Measurements from ENCODE around the gene MYRIP. TPM values are rescaled to one million over a fixed set of nuclear protein-coding genes. Genes with fewer than 3 reads are reported as not detected.
A peak's percentile ranks its signal among the peaks of the same experiment; 100 is the strongest.

Gene MYRIP
- total RNA-seq, 4 donors from 2014 or later = 1.6 to 7.1 (median 3.6) TPM

- intact Hi-C loops (cut with DNase I) = no loop called here
- Histone ChIP-seq H3K36me3 (no peaks in the 10 kb centered on the region), H3K9me3 (no peaks in the 10 kb centered on the region), H3K27ac (no peak overlapping the region), H3K27me3 (no peaks in the 10 kb centered on the region), H3K4me1 (peaks cover 0 to 10% of the 10 kb centered on the region in 2 donors), H3K4me3 (replicated peaks in 1 of 3) (no peak overlapping the region)
- TF ChIP-seq, protein P1, sequence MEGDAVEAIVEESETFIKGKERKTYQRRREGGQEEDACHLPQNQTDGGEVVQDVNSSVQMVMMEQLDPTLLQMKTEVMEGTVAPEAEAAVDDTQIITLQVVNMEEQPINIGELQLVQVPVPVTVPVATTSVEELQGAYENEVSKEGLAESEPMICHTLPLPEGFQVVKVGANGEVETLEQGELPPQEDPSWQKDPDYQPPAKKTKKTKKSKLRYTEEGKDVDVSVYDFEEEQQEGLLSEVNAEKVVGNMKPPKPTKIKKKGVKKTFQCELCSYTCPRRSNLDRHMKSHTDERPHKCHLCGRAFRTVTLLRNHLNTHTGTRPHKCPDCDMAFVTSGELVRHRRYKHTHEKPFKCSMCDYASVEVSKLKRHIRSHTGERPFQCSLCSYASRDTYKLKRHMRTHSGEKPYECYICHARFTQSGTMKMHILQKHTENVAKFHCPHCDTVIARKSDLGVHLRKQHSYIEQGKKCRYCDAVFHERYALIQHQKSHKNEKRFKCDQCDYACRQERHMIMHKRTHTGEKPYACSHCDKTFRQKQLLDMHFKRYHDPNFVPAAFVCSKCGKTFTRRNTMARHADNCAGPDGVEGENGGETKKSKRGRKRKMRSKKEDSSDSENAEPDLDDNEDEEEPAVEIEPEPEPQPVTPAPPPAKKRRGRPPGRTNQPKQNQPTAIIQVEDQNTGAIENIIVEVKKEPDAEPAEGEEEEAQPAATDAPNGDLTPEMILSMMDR (IDR thresholded peaks at IDR 0.05) = no peak
- TF ChIP-seq POLR2A (IDR thresholded peaks at IDR 0.05) = no peak
- DNase-seq = no peak
- WGBS, 2 donors = 85% methylated on average over 1 of the region's 1 CpG
Observed at GRCh38 chr3:39806820-39807219, 2.6 kb upstream of the MYRIP start.

- TF ChIP-seq POLR2A (IDR thresholded peaks at IDR 0.05) = no peak
- TF ChIP-seq, protein P1 (IDR thresholded peaks at IDR 0.05) = no peak
- WGBS, 2 donors = 14 to 18% methylated on average over 20 to 26 of the region's 26 CpGs
Observed at GRCh38 chr3:39808467-39809180, 785 bp upstream of the MYRIP start.

DNA sequence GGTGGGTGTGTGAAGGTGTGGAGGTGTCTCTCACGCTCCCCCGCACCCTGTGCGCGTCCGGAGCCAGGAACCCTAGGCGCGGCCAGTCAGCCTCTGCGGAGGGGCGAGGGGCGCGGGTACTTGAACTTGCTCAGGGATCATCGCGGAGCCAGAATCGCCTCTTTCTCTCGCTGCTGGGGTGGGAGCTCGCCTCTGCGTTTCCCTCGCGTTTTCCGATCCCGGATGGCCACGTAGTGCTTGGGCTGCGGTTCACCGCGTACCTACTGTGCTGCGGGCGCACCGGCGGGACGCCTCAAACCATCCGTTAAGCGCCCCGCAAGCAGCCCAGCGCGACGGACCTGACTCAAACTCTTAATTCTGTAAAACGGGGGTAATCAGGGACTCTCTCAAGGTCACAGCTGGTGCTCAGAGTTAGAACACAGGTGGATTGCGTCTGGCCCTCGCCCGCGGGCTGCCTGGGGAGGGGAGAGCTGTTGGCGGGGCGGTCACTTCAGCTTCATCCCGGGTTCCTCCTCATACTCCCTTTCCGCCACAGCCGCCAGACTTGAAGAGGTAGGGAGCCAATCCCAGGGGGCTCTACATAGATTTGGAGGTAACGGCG is 686 bp downstream of the MYRIP start:
- Histone ChIP-seq H3K36me3 (no peaks in the 10 kb centered on the region), H3K4me1 (peaks cover 0 to 10% of the 10 kb centered on the region in 2 donors), H3K27me3 (no peaks in the 10 kb centered on the region), H3K9me3 (no peaks in the 10 kb centered on the region), H3K4me3 (replicated peaks in 1 of 3) (peak overlapping the region; percentile 44 to 57 (median 50)), H3K27ac (no peak overlapping the region)
- whole genome bisulfite sequencing, 2 donors = 4 to 7% methylated on average over 13 to 40 of the region's 48 CpGs
- no peak for TF ChIP-seq POLR2A (IDR thresholded peaks at IDR 0.05)
- TF ChIP-seq, protein P1 (IDR thresholded peaks at IDR 0.05) = no peak
- peak; percentile 6 to 13 for DNase-seq
- intact Hi-C loops (cut with DNase I) = loop anchor here (5.0 kb wide), 1 partner anchor 367 kb away; no protein-coding TSS in a partner anchor

More at GRCh38 chr3:39808467-39809180, 785 bp upstream of the MYRIP start:
- Histone ChIP-seq H3K27me3 (no peaks in the 10 kb centered on the region), H3K36me3 (no peaks in the 10 kb centered on the region), H3K9me3 (no peaks in the 10 kb centered on the region), H3K4me3 (replicated peaks in 1 of 3) (peak overlapping the region in 2 of 3 donors; percentile 24 to 43), H3K4me1 (peaks cover 0 to 10% of the 10 kb centered on the region in 2 donors), H3K27ac (no peak overlapping the region)
- peak; percentile 35 to 40 for DNase-seq
- intact Hi-C loops (cut with DNase I) = no loop called here

DNA sequence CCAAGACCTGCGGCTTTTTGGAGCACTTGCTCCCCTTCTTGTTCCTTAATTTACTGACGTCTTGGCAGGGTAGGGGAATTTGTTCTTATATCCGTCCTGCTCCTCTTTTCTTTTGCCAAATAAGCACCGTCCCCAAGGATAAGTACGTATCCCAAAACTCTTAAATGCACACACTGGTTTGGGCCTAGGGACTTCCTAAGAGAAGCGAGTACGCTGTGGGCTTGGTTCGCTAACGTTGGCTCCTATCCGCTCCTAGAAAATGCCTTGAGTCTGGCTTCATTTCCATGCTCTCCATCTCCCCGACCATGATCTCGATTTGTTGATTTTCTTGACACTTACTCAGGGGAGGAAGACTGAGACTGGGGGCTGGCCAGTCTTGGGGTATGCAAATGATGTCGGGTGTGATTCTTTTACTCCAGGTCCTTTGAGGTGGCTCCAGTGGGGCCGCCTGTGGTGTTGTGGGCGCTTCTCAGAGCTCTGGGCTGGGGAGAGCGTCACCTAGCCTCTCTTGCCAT is 1.3 kb downstream of the MYRIP start:
- H3K4me1 ChIP-seq = peaks cover 0 to 10% of the 10 kb centered on the region in 2 donors

More for the DNA sequence above, 1.3 kb downstream of the MYRIP start:
- no peak for DNase-seq
- H3K9me3 ChIP-seq = no peaks in the 10 kb centered on the region
- H3K27me3 ChIP-seq = no peaks in the 10 kb centered on the region
- intact Hi-C loops (cut with DNase I) = loop anchor here (5.0 kb wide), 1 partner anchor 367 kb away; no protein-coding TSS in a partner anchor
- 56 to 65% methylated on average over 16 of the region's 16 CpGs for WGBS, 2 donors
- no peaks in the 10 kb centered on the region for H3K36me3 ChIP-seq
- no peak overlapping the region for H3K27ac ChIP-seq
- no peak for TF ChIP-seq POLR2A (IDR thresholded peaks at IDR 0.05)
- TF ChIP-seq, protein P1 (IDR thresholded peaks at IDR 0.05) = no peak
- peak overlapping the region in 1 of 3 donors; percentile 44 for H3K4me3 ChIP-seq (replicated peaks in 1 of 3)

Measured in thyroid gland (tissue), 4 donors.